Fibroblast of skin of right biceps (primary cell): Measurements from ENCODE around the gene RBBP9.
"Not testable (repeated sequence)": the region's sequence is repeated elsewhere in the genome, so short reads cannot be mapped to it uniquely, and the experiment has no call there.

Experiments used
- DNase-seq: peaks from one replicate; pipeline ENCODE4 v3.0.0-alpha.2; 2013

Gene RBBP9

GRCh38 chr20:18501672-18502071 is 4.6 kb upstream of the RBBP9 start:
- DNase-seq: not testable (repeated sequence)

GRCh38 chr20:18497603-18498002 is 578 bp upstream of the RBBP9 start:
- DNase-seq: no peak

- DNase-seq: no peak
Observed at GRCh38 chr20:18496042-18496441, 983 bp downstream of the RBBP9 start.

- DNase-seq: no peak
Observed at GRCh38 chr20:18488301-18488700, 8.7 kb downstream of the RBBP9 start.

GRCh38 chr20:18481596-18481995 is 15.4 kb downstream of the RBBP9 start:
- no peak for DNase-seq

- no peak for DNase-seq
Observed at GRCh38 chr20:18477821-18478220, 19.2 kb downstream of the RBBP9 start.

- no peak for DNase-seq
Observed at GRCh38 chr20:18477218-18477617, 19.8 kb downstream of the RBBP9 start.

- DNase-seq: peak; percentile 96
Observed at GRCh38 chr20:18466894-18467730, 29.9 kb downstream of the RBBP9 start, which contains the start of the genes DZANK1 and POLR3F. TSS of gene DZANK1 (minus strand) at chr20:18467030. CDS start at chr20:18465358, 1,672 bp downstream. TSS of gene POLR3F (plus strand) at chr20:18467390. CDS start at chr20:18467507, 117 bp downstream.

GRCh38 chr20:18466574-18466893 is 30.5 kb downstream of the RBBP9 start:
- DNase-seq: no peak

GRCh38 chr20:18465536-18466200 is 31.4 kb downstream of the RBBP9 start:
- no peak for DNase-seq

GRCh38 chr20:18456600-18456999 is 40.4 kb downstream of the RBBP9 start:
- no peak for DNase-seq

- peak; percentile 41 for DNase-seq
Observed at GRCh38 chr20:18443886-18444285, 53.1 kb downstream of the RBBP9 start.

GRCh38 chr20:18440403-18440802 is 56.6 kb downstream of the RBBP9 start:
- DNase-seq: no peak

- DNase-seq: no peak
Observed at GRCh38 chr20:18436847-18437246, 60.2 kb downstream of the RBBP9 start.
